ENCODE measurements around the gene HS2ST1.

- TF ChIP-seq POLR2A (IDR thresholded peaks at IDR 0.05) (no peak), CTCF (IDR thresholded peaks at IDR 0.05) (no peak), EP300 (IDR thresholded peaks at IDR 0.05) (no peak)
Observed at GRCh38 chr1:86972262-86972661, 57.8 kb downstream of the HS2ST1 start.

All from sigmoid colon (tissue), 4 donors.